ENCODE data around the gene KDM2B.

GRCh38 chr12:121468499-121468801 is 112.4 kb downstream of the KDM2B start:
- TF ChIP-seq MAX (IDR thresholded peaks at IDR 0.05; ENCODE audit: low read depth, low read length) (no peak), CTCF (IDR thresholded peaks at IDR 0.05; ENCODE audit: low read depth, low read length) (no peak), POLR2A (IDR thresholded peaks at IDR 0.05; ENCODE audit: extremely low read depth, insufficient read length) (no peak), MYC (IDR thresholded peaks at IDR 0.05; ENCODE audit: low read depth, low read length) (no peak)

Data from NB4 (cell line).